ENCODE results near the gene KCNMA1.

KCNMA1 gene

DNA sequence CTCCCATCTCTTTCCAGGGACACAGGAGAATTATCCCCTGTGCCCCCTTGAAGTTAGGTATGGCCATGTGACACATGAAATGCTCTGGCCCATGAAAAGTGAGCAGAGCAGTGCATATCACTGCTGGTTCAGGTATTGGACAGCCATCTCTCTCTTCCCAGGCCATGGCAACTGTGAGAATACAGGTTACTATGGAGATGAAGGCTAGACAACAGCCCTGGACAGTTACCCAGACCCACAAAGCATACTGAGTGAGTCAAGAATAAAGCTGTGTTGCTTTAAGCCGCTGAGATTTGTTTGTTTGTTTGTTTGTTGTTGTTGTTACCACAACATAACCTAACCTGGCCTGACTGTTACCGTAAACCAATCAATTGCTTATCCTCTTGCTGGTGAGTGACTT lies 722.3 kb downstream of the KCNMA1 start:
- TF ChIP-seq GATA2 (IDR thresholded peaks at IDR 0.05; ENCODE audit: low read depth, low read length) = no peak
- no peak for TF ChIP-seq GATA3 (IDR thresholded peaks at IDR 0.05; ENCODE audit: low read depth, low read length)

DNA sequence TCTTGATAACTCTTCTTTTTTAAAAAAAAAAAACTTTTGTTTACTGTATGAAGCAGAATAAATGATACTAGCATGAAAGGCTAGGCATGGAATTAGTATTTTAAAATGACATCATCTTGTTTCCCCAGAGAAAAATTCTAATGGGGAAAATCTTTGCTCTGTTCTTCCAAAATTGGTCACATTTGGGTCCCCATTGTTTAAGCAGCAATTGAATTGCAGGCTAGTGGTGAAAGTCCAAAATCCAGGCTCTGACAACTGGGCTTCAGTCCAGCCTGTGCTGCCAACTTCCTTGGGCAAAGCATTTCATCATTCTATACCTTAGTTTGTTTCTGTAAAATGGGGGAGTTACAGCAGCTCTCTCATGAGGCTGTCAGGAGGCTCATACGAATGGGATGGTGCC lies 726.4 kb downstream of the KCNMA1 start:
- TF ChIP-seq GATA2 (IDR thresholded peaks at IDR 0.05; ENCODE audit: low read depth, low read length) = no peak
- no peak for TF ChIP-seq GATA3 (IDR thresholded peaks at IDR 0.05; ENCODE audit: low read depth, low read length)

DNA sequence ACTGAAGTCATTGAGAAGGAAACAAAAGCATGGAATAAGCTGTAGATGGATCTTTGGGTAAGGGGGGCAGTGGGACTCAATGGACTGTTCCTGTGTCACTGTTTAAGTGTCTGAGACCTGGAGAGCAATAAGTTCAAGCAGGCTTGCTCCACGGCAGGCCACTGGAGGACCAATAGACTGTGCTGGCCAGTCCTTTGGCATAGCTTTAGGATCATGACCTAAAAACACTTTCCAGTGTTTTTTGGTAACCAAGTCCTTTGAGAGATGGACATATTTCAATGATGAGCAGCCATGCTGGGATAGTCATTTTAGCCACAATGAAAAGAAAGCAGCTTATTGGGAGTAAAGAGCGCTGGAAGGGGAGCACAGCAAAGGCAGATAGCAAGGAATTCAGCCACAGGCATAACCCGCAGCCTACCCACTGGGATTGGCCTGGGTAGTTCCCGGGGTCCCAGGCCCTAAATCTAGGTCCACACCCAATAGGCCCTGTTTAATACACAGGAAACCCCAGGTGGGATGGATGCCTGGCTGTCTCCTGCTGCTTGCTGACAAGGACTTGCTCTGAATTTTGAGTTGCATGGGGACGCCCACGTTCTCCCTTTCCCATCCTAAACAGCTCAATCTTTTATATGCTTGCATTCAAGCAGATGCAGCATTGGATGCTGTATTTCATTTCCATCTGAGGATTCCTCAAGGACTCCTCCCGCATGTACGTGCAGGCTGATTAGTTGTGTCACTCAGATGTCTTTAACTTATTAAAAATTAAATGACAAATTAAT lies 727.2 kb downstream of the KCNMA1 start:
- TF ChIP-seq GATA3 (IDR thresholded peaks at IDR 0.05; ENCODE audit: low read depth, low read length) = no peak
- TF ChIP-seq GATA2 (IDR thresholded peaks at IDR 0.05; ENCODE audit: low read depth, low read length) = no peak

DNA sequence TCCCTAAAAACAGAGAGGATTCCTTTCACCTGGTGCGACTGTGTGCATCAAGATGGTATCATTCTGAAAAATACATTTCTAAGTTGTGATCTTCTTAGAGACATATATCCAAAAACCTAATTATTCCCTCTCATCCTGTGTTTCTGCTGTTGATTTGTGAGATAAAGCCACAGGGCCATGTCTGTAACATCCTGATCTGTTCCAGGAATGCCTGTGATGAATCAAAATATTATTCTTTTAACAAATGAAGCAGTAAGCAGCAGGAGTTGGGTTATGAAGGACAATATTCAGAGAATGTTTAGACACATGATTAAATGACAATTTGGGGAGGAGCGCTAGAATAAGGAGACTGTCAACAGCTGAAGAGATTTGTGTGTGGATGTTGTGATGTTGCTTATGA lies 731.4 kb downstream of the KCNMA1 start:
- TF ChIP-seq GATA2 (IDR thresholded peaks at IDR 0.05; ENCODE audit: low read depth, low read length) = peak; percentile 84
- peak; percentile 99 for TF ChIP-seq GATA3 (IDR thresholded peaks at IDR 0.05; ENCODE audit: low read depth, low read length)

DNA sequence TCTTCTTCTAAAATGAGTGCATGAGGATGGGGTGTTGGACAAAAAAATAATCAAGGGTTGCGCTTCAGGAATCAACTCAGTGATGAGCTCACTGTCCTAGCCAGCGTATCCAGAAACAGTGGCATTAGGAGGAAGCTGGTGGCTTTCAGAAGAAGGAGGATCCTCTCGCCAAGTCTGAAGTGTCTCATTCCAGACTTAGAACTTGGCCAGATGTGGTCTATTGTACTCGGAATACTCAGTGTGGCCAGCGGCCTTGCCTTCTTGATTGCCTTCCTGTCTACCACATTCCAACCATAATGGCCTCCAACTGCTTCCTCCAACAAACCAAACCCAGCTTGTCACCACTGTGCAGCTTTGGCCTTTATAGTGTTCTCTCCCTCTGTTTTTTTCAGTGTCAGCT lies 732.4 kb downstream of the KCNMA1 start:
- no peak for TF ChIP-seq GATA3 (IDR thresholded peaks at IDR 0.05; ENCODE audit: low read depth, low read length)
- TF ChIP-seq GATA2 (IDR thresholded peaks at IDR 0.05; ENCODE audit: low read depth, low read length) = no peak

DNA sequence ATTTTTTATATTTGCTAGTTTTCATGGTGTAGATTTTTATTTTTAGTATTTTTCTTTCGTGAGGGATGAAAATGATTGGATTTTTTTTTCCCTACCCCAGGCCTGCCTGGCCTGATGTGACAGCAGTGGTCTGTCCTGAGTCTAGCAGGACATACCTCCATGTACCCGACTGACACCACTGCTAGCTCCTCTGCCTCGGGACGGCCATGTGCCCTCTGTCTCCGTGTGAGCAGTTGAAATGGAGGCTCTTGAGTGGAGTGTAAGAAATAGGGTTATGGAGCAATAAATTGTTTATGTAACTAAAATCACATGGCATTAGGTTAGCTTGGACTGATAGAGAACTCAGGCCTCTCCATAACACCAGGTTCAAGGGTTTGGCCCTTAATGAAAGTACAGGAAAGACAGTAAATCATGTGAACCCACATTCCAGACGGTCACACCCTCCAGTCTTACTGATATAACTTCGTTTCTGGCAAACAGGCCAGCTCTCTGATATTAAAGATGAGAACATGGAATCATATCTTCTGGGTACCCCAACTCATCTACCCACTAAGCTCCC lies 734.1 kb downstream of the KCNMA1 start:
- TF ChIP-seq GATA2 (IDR thresholded peaks at IDR 0.05; ENCODE audit: low read depth, low read length) (no peak), GATA3 (IDR thresholded peaks at IDR 0.05; ENCODE audit: low read depth, low read length) (no peak)

DNA sequence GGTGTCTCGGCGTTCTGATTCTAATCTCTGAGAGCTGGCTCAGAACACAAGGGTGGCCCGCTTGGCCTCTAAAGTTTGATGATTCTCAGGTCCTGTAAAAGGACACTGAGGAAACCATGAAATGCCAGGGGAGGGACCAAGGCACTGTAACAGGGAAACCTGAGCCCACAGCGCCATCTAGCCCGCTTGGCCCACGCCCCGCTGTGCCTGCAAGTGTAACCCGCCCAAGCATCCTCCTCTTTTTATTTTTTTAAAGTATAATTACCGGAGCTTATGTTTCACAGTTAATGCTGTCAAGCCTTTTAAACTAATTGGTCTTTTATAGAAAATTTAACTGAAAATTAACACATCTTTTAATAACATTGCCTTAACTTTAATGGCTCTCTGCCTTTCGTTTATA lies 734.7 kb downstream of the KCNMA1 start:
- TF ChIP-seq GATA3 (IDR thresholded peaks at IDR 0.05; ENCODE audit: low read depth, low read length) (no peak), GATA2 (IDR thresholded peaks at IDR 0.05; ENCODE audit: low read depth, low read length) (no peak; the same call in 1 of the 2 replicates)

DNA sequence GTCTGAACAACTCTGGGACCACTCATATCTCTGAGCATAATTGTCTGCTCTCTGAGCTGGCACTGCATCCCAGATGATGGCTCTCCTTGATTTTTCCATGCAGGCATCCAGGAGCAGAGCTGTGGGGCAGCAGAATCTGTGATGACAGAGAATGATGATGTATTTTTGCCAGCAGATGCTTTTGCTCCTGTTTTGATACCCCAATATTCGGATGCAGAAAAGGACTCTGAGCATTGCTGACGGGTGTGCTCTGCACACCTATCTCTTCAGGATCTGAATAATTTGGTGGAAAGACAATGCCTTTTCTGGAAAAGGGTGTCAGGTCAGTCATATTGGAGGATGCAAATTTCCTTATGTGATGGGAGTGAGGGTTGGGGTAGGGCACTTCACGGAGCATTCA lies 735.9 kb downstream of the KCNMA1 start:
- TF ChIP-seq GATA2 (IDR thresholded peaks at IDR 0.05; ENCODE audit: low read depth, low read length) (no peak), GATA3 (IDR thresholded peaks at IDR 0.05; ENCODE audit: low read depth, low read length) (no peak)

DNA sequence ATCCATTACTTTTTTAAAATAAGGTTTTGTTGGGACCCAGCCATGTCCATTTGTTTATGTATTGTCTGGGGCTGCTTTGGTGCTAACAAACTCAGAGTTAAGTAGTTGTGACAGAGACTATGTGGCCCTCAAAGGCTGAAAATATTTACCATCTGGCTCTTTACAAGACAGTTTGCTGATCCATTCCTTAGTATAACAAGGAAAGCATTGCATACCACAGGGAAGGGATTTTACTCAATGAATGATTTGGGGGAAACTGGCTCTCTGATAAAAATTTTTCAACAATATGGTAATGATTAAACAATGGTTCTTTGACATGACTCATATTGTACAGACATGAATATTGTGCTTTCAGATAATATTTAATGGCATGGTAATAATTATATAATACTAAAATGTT lies 738.1 kb downstream of the KCNMA1 start:
- TF ChIP-seq GATA3 (IDR thresholded peaks at IDR 0.05; ENCODE audit: low read depth, low read length) = no peak
- TF ChIP-seq GATA2 (IDR thresholded peaks at IDR 0.05; ENCODE audit: low read depth, low read length) = no peak

DNA sequence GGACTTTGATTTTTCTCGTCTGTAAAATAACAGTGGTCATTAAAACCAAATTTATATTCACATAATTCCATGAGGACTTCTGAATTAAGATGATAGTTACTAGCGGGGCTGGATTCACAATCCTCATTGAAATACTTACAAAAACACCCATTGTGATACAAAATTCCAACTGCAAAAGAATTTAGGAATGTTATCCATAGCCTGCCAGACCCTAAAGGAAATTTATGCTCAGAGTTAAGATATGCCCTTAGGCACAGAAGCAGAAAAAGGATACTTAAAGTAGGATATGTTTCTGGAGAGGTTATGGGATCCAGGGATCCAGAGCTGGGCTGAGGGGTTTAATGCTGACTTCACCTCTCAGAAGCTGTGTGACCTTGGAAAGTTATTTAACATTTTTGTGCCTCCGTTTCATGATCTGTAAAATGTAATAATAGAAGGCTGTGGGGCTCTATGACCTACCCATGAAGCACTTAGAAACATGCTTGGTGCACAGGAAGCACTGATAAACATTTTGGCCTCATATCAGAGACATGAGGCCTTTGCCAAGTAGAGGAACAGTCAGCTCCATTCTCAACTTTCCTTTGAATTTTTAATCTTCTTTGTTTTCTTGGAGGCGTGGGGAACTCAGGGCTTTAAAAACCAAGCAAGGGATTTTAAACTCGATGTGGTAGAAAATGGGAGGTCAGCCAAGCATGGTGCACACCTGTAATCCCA lies 744.7 kb downstream of the KCNMA1 start:
- TF ChIP-seq GATA3 (IDR thresholded peaks at IDR 0.05; ENCODE audit: low read depth, low read length) = no peak
- TF ChIP-seq GATA2 (IDR thresholded peaks at IDR 0.05; ENCODE audit: low read depth, low read length) = no peak

DNA sequence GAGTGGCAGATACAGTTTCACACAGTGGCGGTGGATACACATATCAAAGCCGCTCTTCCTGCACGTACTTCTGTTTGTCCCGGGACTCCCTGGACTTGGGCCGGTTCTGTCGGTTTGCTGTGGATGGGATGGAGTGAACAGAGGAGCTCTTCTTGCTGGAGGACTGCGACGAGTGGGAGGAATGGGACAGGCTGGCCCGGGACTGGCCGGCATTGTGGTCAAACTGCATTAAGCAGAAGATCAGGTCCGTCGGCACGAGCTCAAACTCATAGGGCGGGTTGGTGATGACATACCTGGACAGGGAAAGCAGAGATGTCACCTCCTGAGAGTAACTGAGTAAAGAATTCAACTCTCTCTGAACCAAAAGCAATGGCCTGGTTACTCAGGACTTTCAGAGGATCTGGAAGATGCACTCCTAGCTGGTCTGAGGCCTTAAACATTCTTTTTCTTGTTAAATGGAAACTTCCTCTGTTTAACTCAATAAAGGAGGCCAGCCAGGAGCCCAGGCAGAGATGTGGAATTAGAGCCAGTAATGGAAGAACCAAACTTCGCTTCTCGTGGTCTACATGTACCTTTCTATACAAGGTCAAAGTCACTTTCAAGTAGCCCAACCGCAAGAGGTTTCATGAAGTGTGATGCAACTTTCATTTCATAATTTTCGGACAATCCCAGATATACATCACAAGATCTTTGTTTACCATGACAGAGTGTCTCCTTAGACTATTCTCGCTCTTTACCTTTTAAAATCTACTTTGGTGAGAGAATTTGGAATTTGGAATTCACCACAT lies 750.2 kb downstream of the KCNMA1 start:
- TF ChIP-seq GATA2 (IDR thresholded peaks at IDR 0.05; ENCODE audit: low read depth, low read length) = no peak
- TF ChIP-seq GATA3 (IDR thresholded peaks at IDR 0.05; ENCODE audit: low read depth, low read length) = no peak

DNA sequence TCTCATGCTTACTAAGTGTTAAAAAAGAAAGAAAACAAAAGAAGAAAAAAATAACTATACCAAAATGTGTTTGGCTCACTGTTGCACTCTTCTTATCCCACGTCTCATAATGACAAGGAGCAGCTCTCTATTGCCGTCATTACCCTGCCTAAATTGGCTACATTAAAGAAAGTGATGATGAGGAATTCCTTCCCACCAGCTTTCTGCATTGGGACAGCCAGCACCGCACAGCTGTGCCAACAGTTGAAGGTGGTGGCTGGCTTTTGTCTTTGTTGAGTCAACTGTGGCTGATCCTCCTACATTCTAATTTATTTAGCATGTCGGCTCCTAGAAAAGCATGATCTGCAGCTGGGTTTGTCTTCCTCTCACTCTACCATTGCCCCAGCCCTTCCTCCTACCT lies 751.8 kb downstream of the KCNMA1 start:
- no peak for TF ChIP-seq GATA3 (IDR thresholded peaks at IDR 0.05; ENCODE audit: low read depth, low read length)
- no peak for TF ChIP-seq GATA2 (IDR thresholded peaks at IDR 0.05; ENCODE audit: low read depth, low read length)

DNA sequence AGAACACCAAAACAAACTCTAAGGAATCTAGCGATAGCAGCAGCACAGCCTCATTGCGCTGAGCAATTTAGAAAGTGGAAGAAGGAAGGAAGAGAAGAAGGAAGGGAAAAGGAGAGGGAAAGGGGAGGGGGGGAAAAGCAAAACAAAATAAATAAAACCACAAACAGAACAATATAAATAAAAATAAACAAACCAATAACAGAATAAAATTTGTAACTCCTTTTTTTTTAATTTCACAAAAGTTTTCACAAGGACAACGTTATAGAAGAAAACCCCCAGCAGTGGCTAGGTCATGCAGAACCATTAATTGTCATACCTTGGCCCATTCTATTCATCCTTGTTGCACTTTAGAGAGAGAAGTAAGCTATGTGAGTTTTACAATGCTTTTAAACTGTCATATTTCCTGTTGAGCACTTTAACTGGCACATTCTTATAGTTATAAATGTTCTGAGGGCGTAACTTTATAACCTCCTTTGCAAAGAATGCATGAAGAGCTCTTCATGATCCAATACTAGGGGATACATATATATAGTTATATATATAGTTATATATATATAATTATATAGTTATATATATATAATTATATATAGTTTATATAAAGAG lies 752.8 kb downstream of the KCNMA1 start:
- no peak for TF ChIP-seq GATA3 (IDR thresholded peaks at IDR 0.05; ENCODE audit: low read depth, low read length)
- TF ChIP-seq GATA2 (IDR thresholded peaks at IDR 0.05; ENCODE audit: low read depth, low read length) = no peak

DNA sequence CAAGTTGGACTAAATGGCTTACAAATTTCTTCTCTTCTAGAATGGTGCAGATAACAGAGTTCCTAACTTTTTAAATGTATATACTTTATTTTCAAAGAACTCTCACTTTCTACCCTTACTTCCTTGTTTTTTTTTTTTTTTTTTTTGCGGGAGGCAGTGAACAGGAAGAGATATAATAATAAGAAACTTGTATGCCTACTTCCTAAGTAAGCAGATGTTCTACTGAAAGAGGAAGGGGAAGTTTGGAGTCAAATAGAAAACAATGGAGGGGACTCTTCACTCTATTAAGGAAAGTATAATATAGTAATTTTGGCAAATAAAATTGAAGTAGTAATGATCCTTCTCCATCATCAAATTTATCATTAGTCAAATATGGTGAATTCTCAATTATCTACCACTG lies 754.0 kb downstream of the KCNMA1 start:
- no peak for TF ChIP-seq GATA2 (IDR thresholded peaks at IDR 0.05; ENCODE audit: low read depth, low read length)
- TF ChIP-seq GATA3 (IDR thresholded peaks at IDR 0.05; ENCODE audit: low read depth, low read length) = no peak

Measured in SH-SY5Y (cell line).